OCI-M2 (cell line): ENCODE measurements around the gene CELSR1.

Experiments
- DNase-seq: peaks from one replicate; lab custom pipeline; 2025; ENCODE audit not compliant: unreplicated experiment; lab: John Stamatoyannopoulos, UW

The CELSR1 gene

GRCh38 chr22:46353483-46354105 is 183.8 kb downstream of the CELSR1 start:
- DNase-seq: no peak

DNA sequence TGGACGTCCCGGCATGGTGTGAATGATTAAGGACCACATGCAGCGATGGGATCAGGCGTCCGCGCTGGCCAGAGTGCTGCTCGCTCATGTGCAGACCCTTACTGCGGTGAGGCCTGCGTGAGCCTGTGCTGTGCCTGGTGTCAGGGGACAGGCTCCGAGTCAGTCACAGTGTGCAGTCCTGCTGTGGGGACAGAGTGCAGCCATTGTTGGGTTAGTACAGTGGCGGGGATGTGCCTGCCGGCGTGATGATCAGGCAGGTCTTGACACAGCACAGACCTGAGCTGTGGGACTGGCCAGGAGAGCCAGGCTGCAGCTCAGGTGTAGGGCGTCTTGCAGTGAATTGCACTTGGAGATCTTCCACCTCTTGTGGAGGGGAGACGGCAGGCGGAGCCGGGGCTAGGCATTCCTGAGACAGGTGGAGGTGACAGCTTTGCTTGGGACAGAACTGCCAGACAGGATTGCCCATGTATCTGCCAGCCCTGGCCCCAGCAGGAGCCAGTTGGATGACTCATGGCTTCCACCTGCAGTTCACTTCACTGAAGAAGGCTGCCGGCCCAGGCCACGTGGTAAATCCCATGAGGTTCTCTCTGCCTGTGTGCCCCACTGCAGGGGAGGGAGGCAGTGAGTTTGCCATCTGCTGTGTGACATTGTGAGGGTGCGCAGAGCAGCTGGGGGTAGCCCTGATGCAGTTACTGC is 184.6 kb downstream of the CELSR1 start:
- no peak for DNase-seq

- DNase-seq: no peak
These were observed 185.1 kb downstream of the CELSR1 start for GRCh38 chr22:46352276-46352675.

DNA sequence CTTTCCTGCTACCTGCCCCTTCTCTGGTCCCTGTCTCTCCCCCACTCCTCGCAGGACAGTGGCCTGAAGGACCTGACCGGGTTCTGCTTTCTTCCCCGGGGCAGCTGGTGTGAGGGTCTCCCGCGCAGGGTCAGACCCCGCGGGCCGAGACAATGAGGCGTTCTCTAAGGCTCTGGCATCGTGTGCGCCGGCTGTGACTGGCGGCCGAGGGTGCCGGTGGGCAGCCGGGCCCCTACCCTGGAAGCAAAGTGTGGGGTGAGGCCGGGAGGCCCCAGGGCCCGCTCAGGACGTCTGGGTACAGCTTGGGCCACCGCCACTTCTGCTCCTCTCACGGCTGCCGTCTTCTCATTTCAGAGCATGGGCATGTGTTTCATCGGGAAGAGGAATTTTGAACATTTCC is 185.7 kb downstream of the CELSR1 start:
- no peak for DNase-seq

DNA sequence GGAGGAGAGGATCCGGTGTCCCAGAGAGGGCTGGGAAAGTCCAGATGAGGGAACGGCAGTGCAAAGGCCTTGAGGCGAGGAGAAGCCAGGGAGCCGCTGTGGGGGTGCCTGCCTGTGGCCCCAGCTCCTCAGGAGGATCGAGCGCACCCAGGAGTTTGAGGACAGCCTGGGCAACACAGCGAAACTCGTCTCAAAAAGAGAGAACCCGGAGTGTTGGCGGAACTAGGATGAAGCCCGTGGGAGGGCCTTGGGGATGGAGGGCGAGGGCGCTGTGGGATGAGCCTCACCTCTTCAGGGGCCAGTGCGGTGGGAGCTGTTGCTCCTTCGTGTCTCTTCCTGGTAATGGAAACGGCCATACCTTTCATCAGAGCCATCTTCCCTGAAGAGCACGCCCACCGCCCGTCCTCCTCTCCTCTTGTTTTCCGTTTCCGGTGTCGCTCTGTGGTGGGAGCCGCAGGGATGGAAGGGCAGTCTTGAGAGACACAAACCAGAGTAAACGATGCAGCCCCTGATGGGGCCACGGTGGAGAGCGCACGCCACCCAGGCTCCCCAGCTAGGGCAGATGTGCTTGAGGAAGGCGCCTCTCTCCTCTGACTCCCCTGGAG is 186.2 kb downstream of the CELSR1 start:
- DNase-seq: no peak

- no peak for DNase-seq
These were observed 186.8 kb downstream of the CELSR1 start for GRCh38 chr22:46350646-46351045.

- DNase-seq: no peak
These were observed 187.3 kb downstream of the CELSR1 start for GRCh38 chr22:46350121-46350520.

GRCh38 chr22:46349681-46350080 is 187.7 kb downstream of the CELSR1 start:
- no peak for DNase-seq

- no peak for DNase-seq
These were observed 188.2 kb downstream of the CELSR1 start for GRCh38 chr22:46349238-46349637.

DNA sequence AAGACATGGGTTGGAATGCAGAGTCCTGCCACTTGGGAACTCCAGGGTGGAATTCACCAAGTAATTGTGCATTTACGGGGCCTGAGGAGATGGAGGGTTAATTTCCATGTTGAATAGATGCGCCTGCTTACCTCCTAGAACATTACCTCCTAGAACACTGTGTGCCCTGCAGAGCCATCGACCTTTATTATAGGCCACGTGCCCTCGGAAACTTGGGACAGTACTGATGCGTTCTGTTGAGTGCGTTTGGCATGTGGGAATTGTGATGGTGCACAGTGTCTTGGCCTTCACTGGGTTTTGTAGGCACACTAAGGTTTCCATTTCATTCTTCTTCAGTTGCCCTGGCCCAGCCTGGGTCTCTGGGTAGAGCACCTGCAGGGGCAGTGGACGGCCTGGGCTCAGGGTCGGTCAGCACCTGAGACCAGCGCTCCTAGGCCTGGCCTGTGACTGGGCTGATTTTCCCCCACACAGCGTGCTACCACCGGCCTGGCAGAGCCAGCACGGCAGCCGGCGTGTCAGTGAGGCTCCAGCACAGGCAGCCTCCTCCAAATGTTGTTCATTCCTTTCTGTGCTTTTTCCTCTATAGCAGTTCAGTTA is 189.2 kb downstream of the CELSR1 start:
- DNase-seq: no peak

GRCh38 chr22:46347646-46348045 is 189.8 kb downstream of the CELSR1 start:
- no peak for DNase-seq

DNA sequence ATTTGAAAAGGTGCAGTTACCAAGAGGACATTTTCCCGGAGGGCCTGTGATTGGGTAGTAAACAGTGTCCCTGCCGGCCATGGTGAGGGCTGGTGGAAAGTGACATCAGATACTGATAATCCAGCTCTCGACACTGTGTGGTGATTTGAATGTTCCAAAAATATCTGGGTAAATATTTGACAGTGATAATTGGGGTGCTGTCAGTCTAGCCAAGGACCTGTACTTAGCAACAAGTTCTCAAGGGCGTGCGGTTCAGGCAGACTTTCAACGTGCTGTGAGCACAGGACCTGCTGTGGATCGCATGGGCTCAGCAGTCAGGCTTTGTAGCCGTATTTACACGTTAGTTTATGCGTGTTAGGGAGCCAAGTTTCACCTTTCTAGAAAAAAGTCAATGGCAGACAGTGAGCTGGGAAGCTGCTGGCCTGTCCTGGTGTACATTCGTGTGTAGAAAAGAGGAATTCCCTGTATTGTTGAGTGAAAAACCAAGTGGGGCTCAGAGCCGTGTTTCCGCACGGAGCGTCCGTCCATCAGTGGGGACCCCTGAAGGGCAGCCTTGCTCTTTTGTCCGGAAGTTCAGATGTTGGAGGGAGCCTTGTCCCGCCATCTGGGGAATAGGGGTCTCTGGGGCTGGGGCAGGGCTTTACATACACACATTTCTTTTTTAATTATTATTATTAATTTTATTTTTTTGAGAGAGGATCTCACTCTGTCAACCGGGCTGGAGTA is 190.6 kb downstream of the CELSR1 start:
- no peak for DNase-seq

GRCh38 chr22:46340676-46341075 is 196.7 kb downstream of the CELSR1 start:
- DNase-seq: no peak

DNA sequence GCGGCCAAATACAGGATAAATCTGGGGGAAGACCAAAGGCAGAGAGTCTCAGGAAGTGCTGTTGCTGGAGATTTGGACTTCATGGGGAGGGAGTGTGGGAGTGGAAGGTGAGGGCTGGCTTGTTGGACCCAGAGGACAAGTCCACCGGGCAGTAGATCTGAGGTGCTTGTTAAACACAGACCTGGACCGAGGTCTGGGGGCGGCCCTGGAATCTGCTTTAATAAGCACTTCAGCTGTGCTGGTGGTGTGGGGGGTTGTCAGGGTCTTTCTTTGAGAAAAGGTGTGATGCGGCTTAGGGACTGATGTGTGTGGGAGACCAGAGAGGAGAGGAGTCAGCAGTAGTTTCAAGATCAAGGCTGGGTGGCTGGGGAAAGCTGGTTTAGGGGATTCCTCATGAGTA is 197.5 kb downstream of the CELSR1 start:
- DNase-seq: no peak

DNA sequence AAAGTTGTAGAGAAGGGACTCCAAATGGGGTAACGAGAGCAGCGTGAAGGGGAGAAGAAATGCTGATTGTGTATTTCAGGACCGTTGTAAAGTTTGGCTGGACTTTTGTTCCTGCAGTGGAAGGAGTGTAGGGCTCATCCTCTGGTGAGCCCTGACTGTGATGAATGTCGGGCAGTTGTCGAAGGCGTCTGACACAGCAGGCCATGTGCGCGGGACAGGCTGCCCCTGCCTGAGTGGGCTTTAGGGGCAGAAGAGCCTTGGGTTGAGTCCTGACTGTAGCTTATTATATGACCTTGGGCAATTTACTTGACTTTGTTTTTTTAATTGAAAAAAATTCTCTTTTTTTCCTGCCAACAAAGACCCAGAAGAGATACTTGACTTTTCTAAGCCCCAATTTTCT is 198.8 kb downstream of the CELSR1 start:
- DNase-seq: no peak

DNA sequence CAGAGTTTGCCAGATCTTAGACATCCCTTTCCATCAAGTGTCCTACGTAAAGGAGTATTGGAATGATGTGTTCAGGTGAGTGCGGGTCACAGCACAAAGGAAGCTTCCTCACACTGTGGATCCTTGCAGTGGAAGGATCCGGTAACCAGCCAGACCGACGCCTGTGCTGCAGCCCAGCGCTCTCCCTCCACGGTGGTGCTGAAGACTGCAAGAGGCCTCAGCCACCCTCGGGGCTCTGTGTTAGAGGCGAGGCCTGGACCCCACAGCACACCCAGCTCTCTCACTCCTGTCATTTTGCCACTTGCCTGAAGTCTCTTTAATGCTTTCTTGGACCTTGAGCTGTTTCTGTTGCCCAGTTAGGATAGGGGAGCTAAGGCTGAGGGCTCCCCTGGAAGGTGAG is 199.6 kb downstream of the CELSR1 start:
- no peak for DNase-seq

GRCh38 chr22:46336119-46337078 is 201.0 kb downstream of the CELSR1 start:
- DNase-seq: no peak

GRCh38 chr22:46335201-46336118 is 202.0 kb downstream of the CELSR1 start, which contains the start of gene TRMU:
Gene TRMU, plus strand, starts transcription at chr22:46335714. Its CDS starts 51 bp downstream, at chr22:46335765.
- DNase-seq: peak; percentile 6

GRCh38 chr22:46331496-46331895 is 205.9 kb downstream of the CELSR1 start:
- no peak for DNase-seq
